ENCODE results near the gene PRDM16. TPM values are rescaled to one million over a fixed set of nuclear protein-coding genes. Genes with fewer than 3 reads are reported as not detected.

Gene PRDM16
- total RNA-seq, 1 experiment from 2014 or later: 6.1 TPM

- Histone ChIP-seq H3K27ac (ENCODE audit: low read depth, low read length) (no peak overlapping the region), H3K79me2 (ENCODE audit: insufficient read depth, low read length) (no peaks in the 10 kb centered on the region), H2AFZ (ENCODE audit: low read depth, low read length, poor library complexity, severe bottlenecking) (no peak overlapping the region), H3K36me3 (ENCODE audit: control insufficient read depth in 1 of 2, insufficient read depth in 2 of 2, low read length in 2 of 2) (no peaks in the 10 kb centered on the region), H3K9me3 (ENCODE audit: control insufficient read depth in 1 of 2, insufficient read depth in 1 of 2, low read depth in 1 of 2, low read length in 2 of 2) (no peaks in the 10 kb centered on the region), H3K9ac (ENCODE audit: low read length) (no peak overlapping the region), H4K20me1 (ENCODE audit: insufficient read depth) (no peaks in the 10 kb centered on the region), H3K27me3 (ENCODE audit: insufficient read depth, low read length) (no peaks in the 10 kb centered on the region), H3K9me2 (ENCODE audit: insufficient read depth) (no peaks in the 10 kb centered on the region), H3K4me2 (ENCODE audit: low read length) (no peak overlapping the region), H3K4me3 (replicated peaks in 1 of 2; ENCODE audit: low read depth in 1 of 2, low read length in 2 of 2) (no peak overlapping the region), H3K4me1 (ENCODE audit: control insufficient read depth in 1 of 2, insufficient read depth in 2 of 2, low read length in 2 of 2) (no peaks in the 10 kb centered on the region)
- BruUV-seq (replicated peaks): no TSS peak
- ATAC-seq: no peak
- TF ChIP-seq FOSL1 (IDR thresholded peaks at IDR 0.05; ENCODE audit: low read depth): no peak
- no peak for TF ChIP-seq ZNF274 (IDR thresholded peaks at IDR 0.05; ENCODE audit: low read depth, low read length)
- TF ChIP-seq REST (IDR thresholded peaks at IDR 0.05; ENCODE audit: low read depth): no peak
- DNase-seq (ENCODE audit: low read depth, low spot score): no peak
- intact Hi-C loops (cut with micrococcal nuclease): loop anchor here (10.0 kb wide), 1 partner anchor 249 kb away; no protein-coding TSS in a partner anchor
- CTCF ChIA-PET: no interaction called here
- POLR2A ChIA-PET: no interaction called here
- RAD21 ChIA-PET (ENCODE audit: low non-redundant PET in 1 of 2, low total read pairs in 2 of 2, uncharacterized antibody in 2 of 2, unreplicated experiment in 2 of 2): no interaction called here
Measured at GRCh38 chr1:3075666-3076362, 6.8 kb downstream of the PRDM16 start.

GRCh38 chr1:3076363-3076740, 7.3 kb downstream of the PRDM16 start:
- no peak overlapping the region for H3K27ac ChIP-seq (ENCODE audit: low read depth, low read length)
- H3K27me3 ChIP-seq (ENCODE audit: insufficient read depth, low read length): no peaks in the 10 kb centered on the region
- H3K4me3 ChIP-seq (replicated peaks in 1 of 2; ENCODE audit: low read depth in 1 of 2, low read length in 2 of 2): no peak overlapping the region
- CTCF ChIA-PET: no interaction called here
- no peak overlapping the region for H3K4me2 ChIP-seq (ENCODE audit: low read length)
- no peaks in the 10 kb centered on the region for H4K20me1 ChIP-seq (ENCODE audit: insufficient read depth)
- no peak overlapping the region for H2AFZ ChIP-seq (ENCODE audit: low read depth, low read length, poor library complexity, severe bottlenecking)
- POLR2A ChIA-PET: no interaction called here
- no peaks in the 10 kb centered on the region for H3K4me1 ChIP-seq (ENCODE audit: control insufficient read depth in 1 of 2, insufficient read depth in 2 of 2, low read length in 2 of 2)
- DNase-seq (ENCODE audit: low read depth, low spot score) (no peak), ATAC-seq (no peak)
- no peaks in the 10 kb centered on the region for H3K9me3 ChIP-seq (ENCODE audit: control insufficient read depth in 1 of 2, insufficient read depth in 1 of 2, low read depth in 1 of 2, low read length in 2 of 2)
- H3K79me2 ChIP-seq (ENCODE audit: insufficient read depth, low read length): no peaks in the 10 kb centered on the region
- RAD21 ChIA-PET (ENCODE audit: low non-redundant PET in 1 of 2, low total read pairs in 2 of 2, uncharacterized antibody in 2 of 2, unreplicated experiment in 2 of 2): no interaction called here
- H3K9me2 ChIP-seq (ENCODE audit: insufficient read depth): no peaks in the 10 kb centered on the region
- TF ChIP-seq JUND (IDR thresholded peaks at IDR 0.05): no peak
- no peaks in the 10 kb centered on the region for H3K36me3 ChIP-seq (ENCODE audit: control insufficient read depth in 1 of 2, insufficient read depth in 2 of 2, low read length in 2 of 2)
- intact Hi-C loops (cut with micrococcal nuclease): loop anchor here (10.0 kb wide), 1 partner anchor 248 kb away; no protein-coding TSS in a partner anchor
- no peak overlapping the region for H3K9ac ChIP-seq (ENCODE audit: low read length)
- BruUV-seq (replicated peaks): no TSS peak
